HepG2 (cell line): ENCODE measurements around the gene RBM26. TPM values are rescaled to one million over a fixed set of nuclear protein-coding genes. Genes with fewer than 3 reads are reported as not detected.
A peak's percentile ranks its signal among the peaks of the same experiment; 100 is the strongest.

Experiments used
- ASH2L ChIP-seq: fragments of 300-600, 200-600 bp; sonication (generic); IDR thresholded peaks from 2 replicates; pipeline ENCODE4 v1.7.0; 2017; ENCODE audit warnings: low read depth, mild to moderate bottlenecking, moderate library complexity, mixed read lengths, low read length; ENCODE audit not compliant: insufficient read length
- CEBPB ChIP-seq: IDR thresholded peaks from 2 replicates; pipeline ENCODE4 v1.6.1; 2011; ENCODE audit warnings: low read depth, low read length, improper control_type of control experiment, borderline replicate concordance
- DNMT3B ChIP-seq: conservative IDR thresholded peaks from 2 replicates; pipeline ENCODE4 v1.6.1; 2016; ENCODE audit warnings: missing biosample characterization, control low read depth
- ISX ChIP-seq: sonication (generic); formaldehyde crosslinking; conservative IDR thresholded peaks from 2 replicates; pipeline ENCODE4 v1.5.0; 2020; ENCODE audit warnings: missing genetic modification reagents
- KMT2A ChIP-seq: sonication (generic); formaldehyde crosslinking; IDR thresholded peaks from 2 replicates; pipeline ENCODE4 v1.4.0; 2020; ENCODE audit warnings: missing genetic modification reagents
- PCBP2 ChIP-seq: fragments of 200-400 bp; formaldehyde crosslinking; optimal IDR thresholded peaks from 2 replicates; pipeline ENCODE3; 2018; ENCODE audit warnings: low read length, low read depth; ENCODE audit not compliant: poor library complexity, severe bottlenecking
- RFX1 ChIP-seq: fragments of 450-650 bp; IDR thresholded peaks from 2 replicates; pipeline ENCODE4 v1.6.1; 2017
- SIX4 ChIP-seq: sonication (generic); formaldehyde crosslinking; IDR thresholded peaks from 2 replicates; pipeline ENCODE4 v1.4.0; 2020; ENCODE audit warnings: missing genetic modification reagents
- SMARCC2 ChIP-seq: fragments of 450-650 bp; IDR thresholded peaks from 2 replicates; pipeline ENCODE4 v1.6.1; 2017; ENCODE audit warnings: antibody characterized with exemption, mild to moderate bottlenecking
- SOX6 ChIP-seq, 2 experiments: fragments of 450-650 bp in 1 of 2; sonication (generic) in 1 of 2; formaldehyde crosslinking in 1 of 2; IDR thresholded peaks; 2 replicates each; pipeline versions ENCODE4 v1.4.0 to v1.6.1; 2017 to 2020; ENCODE audit warnings: antibody characterized with exemption in 1 of 2, mild to moderate bottlenecking in 1 of 2, missing genetic modification reagents in 1 of 2
- ZFP36L1 ChIP-seq: sonication (generic); formaldehyde crosslinking; IDR thresholded peaks from 2 replicates; pipeline ENCODE4 v1.8.0; 2022; ENCODE audit warnings: mild to moderate bottlenecking, missing genetic modification reagents, moderate library complexity
- ZFP82 ChIP-seq: sonication (generic); formaldehyde crosslinking; IDR thresholded peaks from 2 replicates; pipeline ENCODE4 v1.5.1; 2020; ENCODE audit warnings: mild to moderate bottlenecking, missing genetic modification reagents, borderline replicate concordance
- ZNF615 ChIP-seq: sonication (generic); formaldehyde crosslinking; IDR thresholded peaks from 2 replicates; pipeline ENCODE4 v1.5.0; 2020; ENCODE audit warnings: mild to moderate bottlenecking, missing genetic modification reagents, borderline replicate concordance
- ZNF619 ChIP-seq: sonication (generic); formaldehyde crosslinking; IDR thresholded peaks from 2 replicates; pipeline ENCODE4 v1.4.0; 2020; ENCODE audit warnings: mild to moderate bottlenecking, missing genetic modification reagents
- ZNF644 ChIP-seq: IDR thresholded peaks from 2 replicates; pipeline ENCODE4 v1.6.1; 2016; ENCODE audit warnings: low read depth
- polyA plus RNA-seq, 8 experiments: library from polyadenylated mRNA; depleted of rRNA in 3 of 8; stranded (reverse) in 7 of 8; unstranded in 1 of 8; fragments of >200 nt; fragmentation: Illumina TruSeq in 4 of 8; extraction: Trizol in 4 of 8; gene quantifications; 2 replicates each; pipeline versions ENCODE4 v1.2.1 to v1.2.3, GENCODE V29; 2011 to 2016; ENCODE audit warnings: low read depth in 4 of 8, missing spikeins in 1 of 8, mixed read lengths in 1 of 8; ENCODE audit not compliant: insufficient read depth in 1 of 8
- total RNA-seq, 5 experiments: library from RNA; depleted of rRNA; stranded (reverse); fragments of >200 nt; fragmentation: Illumina TruSeq; extraction: Trizol; gene quantifications; 2 replicates each; pipeline ENCODE4 v1.2.3, GENCODE V29; 2016; ENCODE audit warnings: low read depth in 1 of 5
- TF ChIP-seq, protein P1 (sequence below): sonication (generic); formaldehyde crosslinking; IDR thresholded peaks from 2 replicates; pipeline ENCODE4 v1.4.0; 2020; ENCODE audit warnings: missing genetic modification reagents
- TF ChIP-seq, protein P2 (sequence below): sonication (generic); formaldehyde crosslinking; IDR thresholded peaks from 2 replicates; pipeline ENCODE4 v1.8.0; 2022; ENCODE audit warnings: missing genetic modification reagents, mild to moderate bottlenecking, borderline replicate concordance
- TF ChIP-seq, protein P3 (sequence below): IDR thresholded peaks from 2 replicates; pipeline ENCODE4 v1.6.1; 2016
- TF ChIP-seq, protein P4 (sequence below): IDR thresholded peaks from 2 replicates; pipeline ENCODE4 v1.6.1; 2016; ENCODE audit warnings: low read depth, borderline replicate concordance
- TF ChIP-seq, protein P5 (sequence below): sonication (generic); formaldehyde crosslinking; IDR thresholded peaks from 2 replicates; pipeline ENCODE4 v1.4.0; 2020; ENCODE audit warnings: missing genetic modification reagents

RBM26 gene
- total and polyA plus RNA-seq, 2 of the 13 experiments (the other 11 are each of a cell fraction or from before 2014, with no cell fraction given), result 19.4 to 34.4 TPM

DNA sequence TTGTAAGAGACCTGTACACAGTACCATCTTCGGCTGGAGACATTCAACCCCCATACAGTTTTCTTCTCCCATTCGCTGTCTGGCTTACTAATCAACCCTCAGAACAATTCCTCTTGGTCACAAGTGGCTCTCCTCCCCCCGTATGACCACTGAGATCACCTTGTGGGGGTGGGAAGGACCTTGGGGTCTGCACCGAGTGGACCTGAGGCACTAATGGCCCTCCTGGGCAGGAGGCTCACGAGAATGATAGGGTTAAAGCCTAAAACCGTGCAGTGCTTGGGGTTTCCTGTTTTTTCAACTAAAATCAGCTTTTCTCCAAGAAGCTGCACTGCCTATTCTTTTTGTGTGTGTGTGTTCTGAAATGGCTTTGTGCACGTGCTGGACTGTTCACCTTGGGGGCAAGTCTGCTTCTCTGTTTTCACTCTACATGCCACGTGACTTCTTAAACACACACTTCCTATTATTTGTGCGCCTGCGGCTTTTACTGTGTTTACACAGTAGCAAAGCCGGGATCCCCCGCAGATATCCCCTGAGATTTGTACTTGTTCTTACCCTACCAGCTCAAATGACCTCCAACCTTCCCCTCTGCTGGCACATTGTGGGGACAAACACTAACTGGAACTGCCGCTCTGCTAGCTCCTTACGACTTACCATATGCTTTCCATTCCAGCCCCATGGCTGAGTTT, 12.3 kb downstream of the RBM26 start (continued):
- TF ChIP-seq SIX4 (CRISPR knock-in tag) (no peak), PCBP2 (no peak), DNMT3B (no peak), SMARCC2 (no peak), ISX (CRISPR knock-in tag) (no peak), KMT2A (peak; percentile 23; the same call in 1 of the 2 replicates), ZNF615 (CRISPR knock-in tag) (no peak), SOX6 (IDR thresholded peaks at IDR 0.05) (no peak), SOX6 (CRISPR knock-in tag; IDR thresholded peaks at IDR 0.05) (peak; percentile 91), ASH2L (no peak), ZNF619 (no peak), ZFP82 (CRISPR knock-in tag) (no peak), ZNF644 (CRISPR knock-in tag) (peak; percentile 63; the same call in 1 of the 2 replicates), CEBPB (no peak), RFX1 (no peak), ZFP36L1 (peak; percentile 29; the same call in 1 of the 2 replicates)
- TF ChIP-seq, protein P1, sequence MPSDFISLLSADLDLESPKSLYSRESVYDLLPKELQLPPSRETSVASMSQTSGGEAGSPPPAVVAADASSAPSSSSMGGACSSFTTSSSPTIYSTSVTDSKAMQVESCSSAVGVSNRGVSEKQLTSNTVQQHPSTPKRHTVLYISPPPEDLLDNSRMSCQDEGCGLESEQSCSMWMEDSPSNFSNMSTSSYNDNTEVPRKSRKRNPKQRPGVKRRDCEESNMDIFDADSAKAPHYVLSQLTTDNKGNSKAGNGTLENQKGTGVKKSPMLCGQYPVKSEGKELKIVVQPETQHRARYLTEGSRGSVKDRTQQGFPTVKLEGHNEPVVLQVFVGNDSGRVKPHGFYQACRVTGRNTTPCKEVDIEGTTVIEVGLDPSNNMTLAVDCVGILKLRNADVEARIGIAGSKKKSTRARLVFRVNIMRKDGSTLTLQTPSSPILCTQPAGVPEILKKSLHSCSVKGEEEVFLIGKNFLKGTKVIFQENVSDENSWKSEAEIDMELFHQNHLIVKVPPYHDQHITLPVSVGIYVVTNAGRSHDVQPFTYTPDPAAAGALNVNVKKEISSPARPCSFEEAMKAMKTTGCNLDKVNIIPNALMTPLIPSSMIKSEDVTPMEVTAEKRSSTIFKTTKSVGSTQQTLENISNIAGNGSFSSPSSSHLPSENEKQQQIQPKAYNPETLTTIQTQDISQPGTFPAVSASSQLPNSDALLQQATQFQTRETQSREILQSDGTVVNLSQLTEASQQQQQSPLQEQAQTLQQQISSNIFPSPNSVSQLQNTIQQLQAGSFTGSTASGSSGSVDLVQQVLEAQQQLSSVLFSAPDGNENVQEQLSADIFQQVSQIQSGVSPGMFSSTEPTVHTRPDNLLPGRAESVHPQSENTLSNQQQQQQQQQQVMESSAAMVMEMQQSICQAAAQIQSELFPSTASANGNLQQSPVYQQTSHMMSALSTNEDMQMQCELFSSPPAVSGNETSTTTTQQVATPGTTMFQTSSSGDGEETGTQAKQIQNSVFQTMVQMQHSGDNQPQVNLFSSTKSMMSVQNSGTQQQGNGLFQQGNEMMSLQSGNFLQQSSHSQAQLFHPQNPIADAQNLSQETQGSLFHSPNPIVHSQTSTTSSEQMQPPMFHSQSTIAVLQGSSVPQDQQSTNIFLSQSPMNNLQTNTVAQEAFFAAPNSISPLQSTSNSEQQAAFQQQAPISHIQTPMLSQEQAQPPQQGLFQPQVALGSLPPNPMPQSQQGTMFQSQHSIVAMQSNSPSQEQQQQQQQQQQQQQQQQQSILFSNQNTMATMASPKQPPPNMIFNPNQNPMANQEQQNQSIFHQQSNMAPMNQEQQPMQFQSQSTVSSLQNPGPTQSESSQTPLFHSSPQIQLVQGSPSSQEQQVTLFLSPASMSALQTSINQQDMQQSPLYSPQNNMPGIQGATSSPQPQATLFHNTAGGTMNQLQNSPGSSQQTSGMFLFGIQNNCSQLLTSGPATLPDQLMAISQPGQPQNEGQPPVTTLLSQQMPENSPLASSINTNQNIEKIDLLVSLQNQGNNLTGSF, result no peak
- TF ChIP-seq, protein P2, sequence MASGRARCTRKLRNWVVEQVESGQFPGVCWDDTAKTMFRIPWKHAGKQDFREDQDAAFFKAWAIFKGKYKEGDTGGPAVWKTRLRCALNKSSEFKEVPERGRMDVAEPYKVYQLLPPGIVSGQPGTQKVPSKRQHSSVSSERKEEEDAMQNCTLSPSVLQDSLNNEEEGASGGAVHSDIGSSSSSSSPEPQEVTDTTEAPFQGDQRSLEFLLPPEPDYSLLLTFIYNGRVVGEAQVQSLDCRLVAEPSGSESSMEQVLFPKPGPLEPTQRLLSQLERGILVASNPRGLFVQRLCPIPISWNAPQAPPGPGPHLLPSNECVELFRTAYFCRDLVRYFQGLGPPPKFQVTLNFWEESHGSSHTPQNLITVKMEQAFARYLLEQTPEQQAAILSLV (CRISPR knock-in tag), result no peak
- TF ChIP-seq, protein P3, sequence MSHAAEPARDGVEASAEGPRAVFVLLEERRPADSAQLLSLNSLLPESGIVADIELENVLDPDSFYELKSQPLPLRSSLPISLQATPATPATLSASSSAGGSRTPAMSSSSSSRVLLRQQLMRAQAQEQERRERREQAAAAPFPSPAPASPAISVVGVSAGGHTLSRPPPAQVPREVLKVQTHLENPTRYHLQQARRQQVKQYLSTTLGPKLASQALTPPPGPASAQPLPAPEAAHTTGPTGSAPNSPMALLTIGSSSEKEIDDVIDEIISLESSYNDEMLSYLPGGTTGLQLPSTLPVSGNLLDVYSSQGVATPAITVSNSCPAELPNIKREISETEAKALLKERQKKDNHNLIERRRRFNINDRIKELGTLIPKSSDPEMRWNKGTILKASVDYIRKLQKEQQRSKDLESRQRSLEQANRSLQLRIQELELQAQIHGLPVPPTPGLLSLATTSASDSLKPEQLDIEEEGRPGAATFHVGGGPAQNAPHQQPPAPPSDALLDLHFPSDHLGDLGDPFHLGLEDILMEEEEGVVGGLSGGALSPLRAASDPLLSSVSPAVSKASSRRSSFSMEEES (CRISPR knock-in tag), result peak; percentile 85
- TF ChIP-seq, protein P4, sequence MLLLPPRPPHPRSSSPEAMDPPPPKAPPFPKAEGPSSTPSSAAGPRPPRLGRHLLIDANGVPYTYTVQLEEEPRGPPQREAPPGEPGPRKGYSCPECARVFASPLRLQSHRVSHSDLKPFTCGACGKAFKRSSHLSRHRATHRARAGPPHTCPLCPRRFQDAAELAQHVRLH (CRISPR knock-in tag), result no peak
- TF ChIP-seq, protein P5, sequence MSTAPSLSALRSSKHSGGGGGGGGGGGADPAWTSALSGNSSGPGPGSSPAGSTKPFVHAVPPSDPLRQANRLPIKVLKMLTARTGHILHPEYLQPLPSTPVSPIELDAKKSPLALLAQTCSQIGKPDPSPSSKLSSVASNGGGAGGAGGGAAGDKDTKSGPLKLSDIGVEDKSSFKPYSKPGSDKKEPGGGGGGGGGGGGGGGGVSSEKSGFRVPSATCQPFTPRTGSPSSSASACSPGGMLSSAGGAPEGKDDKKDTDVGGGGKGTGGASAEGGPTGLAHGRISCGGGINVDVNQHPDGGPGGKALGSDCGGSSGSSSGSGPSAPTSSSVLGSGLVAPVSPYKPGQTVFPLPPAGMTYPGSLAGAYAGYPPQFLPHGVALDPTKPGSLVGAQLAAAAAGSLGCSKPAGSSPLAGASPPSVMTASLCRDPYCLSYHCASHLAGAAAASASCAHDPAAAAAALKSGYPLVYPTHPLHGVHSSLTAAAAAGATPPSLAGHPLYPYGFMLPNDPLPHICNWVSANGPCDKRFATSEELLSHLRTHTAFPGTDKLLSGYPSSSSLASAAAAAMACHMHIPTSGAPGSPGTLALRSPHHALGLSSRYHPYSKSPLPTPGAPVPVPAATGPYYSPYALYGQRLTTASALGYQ, result 0 out of 2 replicates have a peak, but pooled peaks have one; percentile 26
